GM19043 (cell line): ENCODE data around the gene CCND2.

Experiments
- ATAC-seq: cut with Tn5 transposase; IDR thresholded peaks from one replicate; pipeline ENCODE4 v1.9.1; 2021; ENCODE audit warnings: low read depth; ENCODE audit not compliant: unreplicated experiment

The CCND2 gene

DNA sequence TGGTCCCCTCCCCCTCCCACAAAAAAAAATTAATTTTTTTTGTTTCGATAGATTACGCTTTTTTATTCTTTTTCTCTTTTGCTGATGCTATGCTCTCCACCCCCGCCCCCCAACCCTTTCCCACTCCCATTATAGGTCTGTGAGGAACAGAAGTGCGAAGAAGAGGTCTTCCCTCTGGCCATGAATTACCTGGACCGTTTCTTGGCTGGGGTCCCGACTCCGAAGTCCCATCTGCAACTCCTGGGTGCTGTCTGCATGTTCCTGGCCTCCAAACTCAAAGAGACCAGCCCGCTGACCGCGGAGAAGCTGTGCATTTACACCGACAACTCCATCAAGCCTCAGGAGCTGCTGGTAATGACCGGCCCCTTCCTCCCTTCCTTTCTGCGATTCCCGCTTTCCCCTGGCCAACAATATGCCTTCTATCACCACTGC lies 2.3 kb downstream of the CCND2 start:
- no peak for ATAC-seq

- no peak for ATAC-seq
Measured at GRCh38 chr12:4276524-4277204, 3.1 kb downstream of the CCND2 start.

GRCh38 chr12:4277205-4277543 lies 3.6 kb downstream of the CCND2 start:
- no peak for ATAC-seq

- no peak for ATAC-seq
Measured at GRCh38 chr12:4277857-4278256, 4.3 kb downstream of the CCND2 start.

GRCh38 chr12:4278329-4279197 lies 5.0 kb downstream of the CCND2 start:
- no peak for ATAC-seq

DNA sequence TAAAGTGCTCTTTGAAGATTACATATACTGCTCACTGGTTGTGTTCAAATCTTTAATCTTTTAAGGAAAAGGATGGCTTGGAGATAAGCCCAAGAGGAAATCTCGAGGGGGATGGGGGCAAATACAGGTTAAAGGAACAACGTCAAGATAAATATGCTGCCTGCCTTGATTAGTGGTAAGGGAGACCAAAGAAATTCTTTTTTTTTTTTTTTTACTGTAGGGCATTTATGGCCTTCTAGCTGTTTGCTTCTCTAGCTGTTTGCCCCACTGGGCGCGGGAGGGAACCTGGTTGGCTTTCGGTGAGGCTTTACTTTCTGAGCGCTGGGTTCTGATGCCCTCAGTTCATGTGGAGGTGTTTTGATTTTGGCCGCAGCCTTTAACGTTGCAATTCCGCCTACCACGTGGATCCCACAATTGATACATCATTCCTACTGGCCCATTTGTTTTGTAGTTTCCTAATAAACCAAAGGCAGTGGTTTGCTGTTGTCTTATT lies 5.7 kb downstream of the CCND2 start:
- no peak for ATAC-seq

GRCh38 chr12:4280351-4281163 lies 7.0 kb downstream of the CCND2 start:
- ATAC-seq: no peak

GRCh38 chr12:4281173-4281654 lies 7.7 kb downstream of the CCND2 start:
- ATAC-seq: no peak

GRCh38 chr12:4282103-4282891 lies 8.7 kb downstream of the CCND2 start:
- no peak for ATAC-seq

- no peak for ATAC-seq
Measured at GRCh38 chr12:4282892-4283511, 9.4 kb downstream of the CCND2 start.

DNA sequence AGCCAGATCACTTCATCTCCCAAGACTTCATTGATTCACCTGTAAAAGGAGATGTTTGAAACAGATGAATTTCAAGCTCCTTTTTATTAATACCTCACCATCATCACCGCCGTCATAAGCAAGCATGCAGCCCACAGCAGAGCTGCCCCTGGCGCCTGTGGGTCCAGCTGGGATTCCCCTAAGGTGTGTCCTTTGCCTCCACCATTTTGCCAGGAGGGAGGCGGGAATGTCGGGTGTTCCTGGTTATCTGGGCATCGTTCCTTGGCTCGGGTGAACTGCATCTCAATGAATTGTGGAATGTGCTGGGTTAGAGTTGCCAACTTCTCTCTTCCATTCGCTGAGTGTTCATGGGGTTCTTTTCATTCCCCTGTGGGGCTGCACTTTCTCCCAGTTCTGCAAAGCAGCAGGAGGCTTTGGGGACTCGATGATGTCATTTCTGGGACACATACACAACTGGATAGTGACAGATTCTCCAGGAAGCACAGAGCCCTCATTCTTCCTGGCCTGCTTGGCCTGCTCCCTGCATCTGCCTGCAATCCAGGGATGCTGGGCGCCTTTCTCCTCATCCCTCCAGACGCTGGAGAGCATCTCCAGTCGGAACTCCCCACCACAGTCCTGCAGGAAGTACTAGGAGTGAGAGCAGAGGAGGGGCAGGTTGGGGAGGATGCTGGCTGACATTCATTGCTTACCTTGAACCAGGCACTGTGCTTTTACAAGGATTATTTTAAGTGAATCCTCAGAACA lies 10.1 kb downstream of the CCND2 start:
- ATAC-seq: no peak

DNA sequence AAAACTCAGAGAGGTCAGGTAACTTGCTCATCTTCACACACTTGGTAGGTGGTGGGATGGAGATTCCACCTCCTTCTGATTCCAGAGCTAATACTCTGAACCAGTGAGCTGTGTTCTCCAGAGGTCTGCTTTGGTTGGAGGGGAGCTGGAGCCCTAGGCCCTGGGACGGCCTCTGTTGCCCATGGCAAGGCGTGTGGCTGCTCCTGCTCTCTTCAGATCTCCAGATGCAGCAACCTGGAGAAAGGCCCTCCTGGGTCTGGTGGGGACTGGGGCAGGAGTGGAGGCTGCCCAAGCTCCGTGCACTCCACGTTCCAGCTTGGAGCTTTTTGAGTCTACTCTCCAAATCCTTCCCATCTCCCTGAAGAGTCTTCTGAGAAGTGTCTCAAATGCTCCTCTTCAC lies 10.7 kb downstream of the CCND2 start:
- ATAC-seq: no peak

DNA sequence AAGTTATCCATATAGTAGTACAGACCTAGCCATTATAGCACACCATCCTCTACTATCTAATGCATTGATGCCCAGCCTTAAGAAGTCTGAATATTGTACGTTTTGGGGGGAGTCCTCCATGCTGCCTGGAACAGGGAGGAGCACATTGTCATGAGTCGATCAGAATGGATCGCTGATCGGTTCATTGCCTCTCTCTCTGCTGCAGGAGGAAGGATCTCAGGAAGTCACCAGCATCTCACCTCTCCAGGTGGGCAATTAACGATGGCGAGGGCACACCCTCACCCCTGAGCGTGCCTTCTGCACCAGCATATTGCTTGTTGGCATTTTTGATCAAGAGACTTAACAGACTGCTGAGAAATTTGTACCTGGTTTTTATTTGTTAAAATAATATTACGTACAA lies 11.5 kb downstream of the CCND2 start:
- ATAC-seq: no peak

DNA sequence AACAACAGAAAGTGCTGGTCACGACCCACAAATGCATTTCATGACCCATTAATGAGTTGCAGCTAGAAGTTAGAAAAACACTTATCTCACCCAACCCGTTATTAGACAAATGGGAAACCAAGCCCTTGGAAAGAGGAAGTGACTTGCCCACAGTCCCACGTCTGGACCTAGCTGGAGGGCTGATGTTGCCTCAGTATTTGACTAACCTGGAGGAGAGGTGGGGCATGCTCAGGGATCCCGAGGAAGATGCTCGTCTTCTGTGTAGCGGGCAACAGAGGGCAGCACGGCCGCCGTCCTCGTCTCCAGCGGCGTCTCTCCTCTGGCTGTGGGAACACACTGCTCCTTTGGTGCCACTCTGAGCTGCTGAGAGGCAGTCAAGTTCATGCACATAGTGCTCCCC lies 12.7 kb downstream of the CCND2 start:
- no peak for ATAC-seq

DNA sequence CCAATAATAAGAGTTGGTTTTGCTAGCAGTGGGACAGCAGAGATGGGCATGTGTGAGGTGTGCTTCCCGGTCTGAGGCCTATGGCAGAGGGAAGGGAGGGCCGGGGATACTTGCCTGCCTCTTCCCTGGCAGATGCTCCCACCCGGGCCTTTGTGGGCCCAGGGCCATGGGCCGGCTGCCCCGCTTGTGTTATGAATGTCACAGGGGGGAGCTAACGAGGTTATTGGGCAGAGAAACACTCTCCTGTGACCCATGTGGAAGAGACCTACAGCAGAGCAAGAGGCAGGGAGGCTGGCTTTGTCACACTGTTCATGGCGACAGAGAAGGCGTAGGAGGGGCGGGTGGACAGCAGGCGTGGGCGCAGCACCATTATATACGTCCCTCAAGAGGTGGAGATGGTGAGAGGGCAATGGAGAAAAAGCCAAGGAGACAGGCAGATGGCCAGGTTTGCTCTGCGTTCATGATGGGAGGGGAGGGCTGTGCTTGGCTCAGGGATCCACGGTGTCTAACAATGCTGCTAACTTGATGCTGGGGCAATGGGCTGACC lies 13.3 kb downstream of the CCND2 start:
- ATAC-seq: no peak

DNA sequence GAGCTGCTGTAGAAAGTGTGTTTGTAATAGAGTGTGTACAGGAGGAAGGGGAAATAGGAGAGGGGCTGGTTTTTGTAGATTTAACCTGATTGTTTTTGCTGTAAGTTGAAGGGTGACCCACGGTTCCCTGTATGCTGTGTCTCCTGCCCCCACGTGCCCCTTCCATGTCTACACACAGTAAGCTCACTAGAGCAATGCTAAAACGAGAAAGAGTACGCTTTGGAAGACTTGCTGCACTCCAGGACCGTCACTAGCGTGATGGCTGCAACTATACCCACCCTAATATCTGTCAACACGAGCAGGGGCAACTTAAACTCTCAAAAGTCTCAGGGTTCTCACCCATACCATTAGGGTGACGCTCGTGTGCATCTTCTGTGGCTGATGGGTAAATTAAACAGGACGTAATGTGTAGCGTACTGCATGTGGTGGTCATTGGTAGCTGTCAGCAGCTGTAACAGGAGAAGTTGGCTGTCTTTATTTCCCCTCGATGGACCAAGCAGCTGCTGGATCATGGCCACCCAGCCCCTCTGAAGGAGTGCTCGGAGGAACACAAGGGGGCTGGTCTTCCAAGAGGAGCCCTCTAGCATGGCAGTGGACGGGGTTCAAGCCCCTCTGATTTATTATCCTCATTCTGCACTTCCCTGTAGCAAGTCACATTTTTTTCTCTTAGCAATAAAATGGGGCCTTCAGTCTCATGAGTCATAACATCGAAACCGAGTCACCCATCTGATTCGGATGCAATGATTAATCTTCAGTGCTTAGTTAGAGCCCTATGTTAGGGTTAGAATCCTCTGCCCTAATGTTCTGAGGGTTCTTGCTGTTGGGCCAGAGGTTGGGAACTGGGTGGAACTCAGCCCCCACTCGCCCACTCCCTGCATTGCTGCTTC lies 14.0 kb downstream of the CCND2 start:
- no peak for ATAC-seq

- no peak for ATAC-seq
Measured at GRCh38 chr12:4288296-4289131, 15.0 kb downstream of the CCND2 start.
